Measurements from ENCODE around the gene CYCS. TPM values are rescaled to one million over a fixed set of nuclear protein-coding genes. Genes with fewer than 3 reads are reported as not detected.

The CYCS gene
- total and polyA plus RNA-seq, 10 of the 15 experiments (the other 5 are each of a cell fraction or from before 2014, with no cell fraction given): 113 to 952 (median 356) TPM

DNA sequence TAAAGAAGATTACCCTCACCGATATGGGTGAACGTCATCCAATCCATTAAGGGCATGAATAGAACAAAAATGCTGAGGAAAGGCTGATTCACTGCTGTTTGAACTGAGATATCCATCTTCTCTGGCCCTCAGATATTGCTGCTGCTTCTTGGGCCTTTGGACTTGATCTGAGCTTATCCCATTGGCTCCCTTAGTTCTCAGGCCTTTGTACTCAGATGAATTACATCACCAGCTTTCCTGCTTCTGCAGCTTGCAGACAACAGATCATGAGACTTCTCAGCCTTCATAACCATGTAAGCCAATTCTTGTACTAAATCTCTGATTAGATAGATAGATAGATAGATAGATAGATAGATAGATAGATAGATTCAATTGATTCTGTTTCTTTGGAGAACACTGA, 40.2 kb downstream of the CYCS start:
- no peak overlapping the region for H3K4me3 ChIP-seq
- DNase-seq (ENCODE audit: low read depth, low spot score): no peak
- no peak overlapping the region for H2AFZ ChIP-seq (ENCODE audit: control insufficient read depth, low read depth, low read length)
- WGBS (ENCODE audit: insufficient coverage, insufficient replicate concordance, low lambda C conversion rate, missing lambda C conversion rate): 100% methylated on average over 1 of the region's 2 CpGs
- RAD21 ChIA-PET (ENCODE audit: unreplicated experiment): no interaction called here
- no TSS peak for BruUV-seq (replicated peaks)
- in situ Hi-C loops (cut with MboI): no loop called here
- H3K79me2 ChIP-seq (ENCODE audit: control insufficient read depth, insufficient read depth, low read length): no peaks in the 10 kb centered on the region
- H3K9ac ChIP-seq (ENCODE audit: control insufficient read depth, insufficient read depth, low read length): no peak overlapping the region
- no peak for FAIRE-seq
- H3K4me1 ChIP-seq (ENCODE audit: control insufficient read depth, insufficient read depth, low read length): peaks cover 10% of the 10 kb centered on the region; the same call in 1 of the 2 replicates
- POLR2A ChIA-PET: no interaction called here
- intact Hi-C loops (cut with micrococcal nuclease; ENCODE audit: unreplicated experiment): no loop called here
- SMC1A ChIA-PET (ENCODE audit: uncharacterized antibody, unreplicated experiment): interaction anchor here (0.6 to 1.1 kb wide), 3 partner anchors 14 to 272 kb away, joined by 3 to 5 read pairs (median 4); no protein-coding TSS in a partner anchor
- H3K27me3 ChIP-seq (replicated peaks in 1 of 2; ENCODE audit: control insufficient read depth in 2 of 2, insufficient read depth in 2 of 2, low read length in 1 of 2): no peaks in the 10 kb centered on the region
- TF ChIP-seq KAT2A (conservative IDR thresholded peaks at IDR 0.05; ENCODE audit: control insufficient read depth, low read depth, low read length) (no peak), E2F8 (IDR thresholded peaks at IDR 0.05; ENCODE audit: low read depth, partially characterized antibody) (no peak), E4F1 (IDR thresholded peaks at IDR 0.05; ENCODE audit: borderline replicate concordance, partially characterized antibody) (no peak), ATF7 (IDR thresholded peaks at IDR 0.05; ENCODE audit: low read depth) (no peak), KDM1A (IDR thresholded peaks at IDR 0.05; ENCODE audit: borderline replicate concordance) (no peak), CREM (IDR thresholded peaks at IDR 0.05; ENCODE audit: low read depth) (no peak), SMARCA5 (IDR thresholded peaks at IDR 0.05) (no peak), NFIC (IDR thresholded peaks at IDR 0.05; ENCODE audit: low read depth, low read length) (no peak)
- TF ChIP-seq, protein P1, sequence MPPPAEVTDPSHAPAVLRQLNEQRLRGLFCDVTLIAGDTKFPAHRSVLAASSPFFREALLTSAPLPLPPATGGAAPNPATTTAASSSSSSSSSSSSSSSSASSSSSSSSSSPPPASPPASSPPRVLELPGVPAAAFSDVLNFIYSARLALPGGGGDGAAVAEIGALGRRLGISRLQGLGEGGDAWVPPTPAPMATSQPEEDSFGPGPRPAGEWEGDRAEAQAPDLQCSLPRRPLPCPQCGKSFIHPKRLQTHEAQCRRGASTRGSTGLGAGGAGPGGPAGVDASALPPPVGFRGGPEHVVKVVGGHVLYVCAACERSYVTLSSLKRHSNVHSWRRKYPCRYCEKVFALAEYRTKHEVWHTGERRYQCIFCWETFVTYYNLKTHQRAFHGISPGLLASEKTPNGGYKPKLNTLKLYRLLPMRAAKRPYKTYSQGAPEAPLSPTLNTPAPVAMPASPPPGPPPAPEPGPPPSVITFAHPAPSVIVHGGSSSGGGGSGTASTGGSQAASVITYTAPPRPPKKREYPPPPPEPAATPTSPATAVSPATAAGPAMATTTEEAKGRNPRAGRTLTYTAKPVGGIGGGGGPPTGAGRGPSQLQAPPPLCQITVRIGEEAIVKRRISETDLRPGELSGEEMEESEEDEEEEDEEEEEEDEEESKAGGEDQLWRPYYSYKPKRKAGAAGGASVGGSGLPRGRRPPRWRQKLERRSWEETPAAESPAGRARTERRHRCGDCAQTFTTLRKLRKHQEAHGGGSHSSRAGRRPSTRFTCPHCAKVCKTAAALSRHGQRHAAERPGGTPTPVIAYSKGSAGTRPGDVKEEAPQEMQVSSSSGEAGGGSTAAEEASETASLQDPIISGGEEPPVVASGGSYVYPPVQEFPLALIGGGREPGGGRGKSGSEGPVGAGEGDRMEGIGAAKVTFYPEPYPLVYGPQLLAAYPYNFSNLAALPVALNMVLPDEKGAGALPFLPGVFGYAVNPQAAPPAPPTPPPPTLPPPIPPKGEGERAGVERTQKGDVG (CRISPR knock-in tag; IDR thresholded peaks at IDR 0.05): no peak
- CTCF ChIA-PET: interaction anchor here (1.0 to 2.7 kb wide), 4 partner anchors 9 to 273 kb away, joined by 3 to 11 read pairs (median 7); no protein-coding TSS in a partner anchor
- no peak for ATAC-seq
- H3K9me3 ChIP-seq (replicated peaks; ENCODE audit: control insufficient read depth, insufficient read depth, low read length): no peaks in the 10 kb centered on the region; the same call in 2 of the 3 replicates
- no peaks in the 10 kb centered on the region for H4K20me1 ChIP-seq (ENCODE audit: control insufficient read depth, insufficient read depth)
- no peak overlapping the region for H3K4me2 ChIP-seq (ENCODE audit: control insufficient read depth, insufficient read depth)
- H3K36me3 ChIP-seq (ENCODE audit: control insufficient read depth in 2 of 2, insufficient read depth in 2 of 2, low read length in 1 of 2): no peaks in the 10 kb centered on the region
- no peak overlapping the region for H3K27ac ChIP-seq (ENCODE audit: control insufficient read depth, insufficient read depth)
